Measurements from ENCODE around the gene ANAPC16.

DNA sequence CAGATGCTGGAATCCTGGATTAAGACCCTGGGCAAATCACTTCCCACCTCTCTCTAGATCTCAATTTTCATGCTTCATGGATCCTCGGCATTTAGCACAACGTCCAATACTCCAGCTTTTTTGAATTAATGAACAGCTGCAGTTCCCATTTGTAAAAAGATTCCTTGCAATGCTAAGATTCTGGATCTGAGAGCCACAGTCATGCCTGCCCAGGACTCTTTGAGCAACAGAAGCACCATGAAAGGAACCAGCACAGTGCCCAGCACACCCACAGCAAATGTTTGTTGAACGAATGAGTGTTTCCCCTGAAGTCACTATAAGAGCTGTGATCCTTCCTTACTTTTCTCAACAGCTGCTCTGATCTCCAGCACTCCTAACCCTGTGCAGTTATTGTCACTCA lies 37.2 kb downstream of the ANAPC16 start:
- TF ChIP-seq, protein P1, sequence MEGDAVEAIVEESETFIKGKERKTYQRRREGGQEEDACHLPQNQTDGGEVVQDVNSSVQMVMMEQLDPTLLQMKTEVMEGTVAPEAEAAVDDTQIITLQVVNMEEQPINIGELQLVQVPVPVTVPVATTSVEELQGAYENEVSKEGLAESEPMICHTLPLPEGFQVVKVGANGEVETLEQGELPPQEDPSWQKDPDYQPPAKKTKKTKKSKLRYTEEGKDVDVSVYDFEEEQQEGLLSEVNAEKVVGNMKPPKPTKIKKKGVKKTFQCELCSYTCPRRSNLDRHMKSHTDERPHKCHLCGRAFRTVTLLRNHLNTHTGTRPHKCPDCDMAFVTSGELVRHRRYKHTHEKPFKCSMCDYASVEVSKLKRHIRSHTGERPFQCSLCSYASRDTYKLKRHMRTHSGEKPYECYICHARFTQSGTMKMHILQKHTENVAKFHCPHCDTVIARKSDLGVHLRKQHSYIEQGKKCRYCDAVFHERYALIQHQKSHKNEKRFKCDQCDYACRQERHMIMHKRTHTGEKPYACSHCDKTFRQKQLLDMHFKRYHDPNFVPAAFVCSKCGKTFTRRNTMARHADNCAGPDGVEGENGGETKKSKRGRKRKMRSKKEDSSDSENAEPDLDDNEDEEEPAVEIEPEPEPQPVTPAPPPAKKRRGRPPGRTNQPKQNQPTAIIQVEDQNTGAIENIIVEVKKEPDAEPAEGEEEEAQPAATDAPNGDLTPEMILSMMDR (conservative IDR thresholded peaks at IDR 0.05; ENCODE audit: low read depth in 2 of 2), result no peak
- TF ChIP-seq EZH2 (IDR thresholded peaks at IDR 0.05; ENCODE audit: low read depth, unreplicated experiment) (no peak), POLR2AphosphoS5 (IDR thresholded peaks at IDR 0.05; ENCODE audit: low read depth) (no peak), STAT1 (IDR thresholded peaks at IDR 0.05; ENCODE audit: unreplicated experiment) (no peak), JUNB (IDR thresholded peaks at IDR 0.05; ENCODE audit: unreplicated experiment) (no peak), ZNF114 (CRISPR knock-in tag; IDR thresholded peaks at IDR 0.05) (no peak), CREB1 (CRISPR knock-in tag; IDR thresholded peaks at IDR 0.05; ENCODE audit: low read depth) (no peak), EZH2phosphoT487 (IDR thresholded peaks at IDR 0.05; ENCODE audit: unreplicated experiment) (no peak), ZNF331 (CRISPR knock-in tag; IDR thresholded peaks at IDR 0.05; ENCODE audit: low read depth) (no peak)
- TF ChIP-seq, protein P2, sequence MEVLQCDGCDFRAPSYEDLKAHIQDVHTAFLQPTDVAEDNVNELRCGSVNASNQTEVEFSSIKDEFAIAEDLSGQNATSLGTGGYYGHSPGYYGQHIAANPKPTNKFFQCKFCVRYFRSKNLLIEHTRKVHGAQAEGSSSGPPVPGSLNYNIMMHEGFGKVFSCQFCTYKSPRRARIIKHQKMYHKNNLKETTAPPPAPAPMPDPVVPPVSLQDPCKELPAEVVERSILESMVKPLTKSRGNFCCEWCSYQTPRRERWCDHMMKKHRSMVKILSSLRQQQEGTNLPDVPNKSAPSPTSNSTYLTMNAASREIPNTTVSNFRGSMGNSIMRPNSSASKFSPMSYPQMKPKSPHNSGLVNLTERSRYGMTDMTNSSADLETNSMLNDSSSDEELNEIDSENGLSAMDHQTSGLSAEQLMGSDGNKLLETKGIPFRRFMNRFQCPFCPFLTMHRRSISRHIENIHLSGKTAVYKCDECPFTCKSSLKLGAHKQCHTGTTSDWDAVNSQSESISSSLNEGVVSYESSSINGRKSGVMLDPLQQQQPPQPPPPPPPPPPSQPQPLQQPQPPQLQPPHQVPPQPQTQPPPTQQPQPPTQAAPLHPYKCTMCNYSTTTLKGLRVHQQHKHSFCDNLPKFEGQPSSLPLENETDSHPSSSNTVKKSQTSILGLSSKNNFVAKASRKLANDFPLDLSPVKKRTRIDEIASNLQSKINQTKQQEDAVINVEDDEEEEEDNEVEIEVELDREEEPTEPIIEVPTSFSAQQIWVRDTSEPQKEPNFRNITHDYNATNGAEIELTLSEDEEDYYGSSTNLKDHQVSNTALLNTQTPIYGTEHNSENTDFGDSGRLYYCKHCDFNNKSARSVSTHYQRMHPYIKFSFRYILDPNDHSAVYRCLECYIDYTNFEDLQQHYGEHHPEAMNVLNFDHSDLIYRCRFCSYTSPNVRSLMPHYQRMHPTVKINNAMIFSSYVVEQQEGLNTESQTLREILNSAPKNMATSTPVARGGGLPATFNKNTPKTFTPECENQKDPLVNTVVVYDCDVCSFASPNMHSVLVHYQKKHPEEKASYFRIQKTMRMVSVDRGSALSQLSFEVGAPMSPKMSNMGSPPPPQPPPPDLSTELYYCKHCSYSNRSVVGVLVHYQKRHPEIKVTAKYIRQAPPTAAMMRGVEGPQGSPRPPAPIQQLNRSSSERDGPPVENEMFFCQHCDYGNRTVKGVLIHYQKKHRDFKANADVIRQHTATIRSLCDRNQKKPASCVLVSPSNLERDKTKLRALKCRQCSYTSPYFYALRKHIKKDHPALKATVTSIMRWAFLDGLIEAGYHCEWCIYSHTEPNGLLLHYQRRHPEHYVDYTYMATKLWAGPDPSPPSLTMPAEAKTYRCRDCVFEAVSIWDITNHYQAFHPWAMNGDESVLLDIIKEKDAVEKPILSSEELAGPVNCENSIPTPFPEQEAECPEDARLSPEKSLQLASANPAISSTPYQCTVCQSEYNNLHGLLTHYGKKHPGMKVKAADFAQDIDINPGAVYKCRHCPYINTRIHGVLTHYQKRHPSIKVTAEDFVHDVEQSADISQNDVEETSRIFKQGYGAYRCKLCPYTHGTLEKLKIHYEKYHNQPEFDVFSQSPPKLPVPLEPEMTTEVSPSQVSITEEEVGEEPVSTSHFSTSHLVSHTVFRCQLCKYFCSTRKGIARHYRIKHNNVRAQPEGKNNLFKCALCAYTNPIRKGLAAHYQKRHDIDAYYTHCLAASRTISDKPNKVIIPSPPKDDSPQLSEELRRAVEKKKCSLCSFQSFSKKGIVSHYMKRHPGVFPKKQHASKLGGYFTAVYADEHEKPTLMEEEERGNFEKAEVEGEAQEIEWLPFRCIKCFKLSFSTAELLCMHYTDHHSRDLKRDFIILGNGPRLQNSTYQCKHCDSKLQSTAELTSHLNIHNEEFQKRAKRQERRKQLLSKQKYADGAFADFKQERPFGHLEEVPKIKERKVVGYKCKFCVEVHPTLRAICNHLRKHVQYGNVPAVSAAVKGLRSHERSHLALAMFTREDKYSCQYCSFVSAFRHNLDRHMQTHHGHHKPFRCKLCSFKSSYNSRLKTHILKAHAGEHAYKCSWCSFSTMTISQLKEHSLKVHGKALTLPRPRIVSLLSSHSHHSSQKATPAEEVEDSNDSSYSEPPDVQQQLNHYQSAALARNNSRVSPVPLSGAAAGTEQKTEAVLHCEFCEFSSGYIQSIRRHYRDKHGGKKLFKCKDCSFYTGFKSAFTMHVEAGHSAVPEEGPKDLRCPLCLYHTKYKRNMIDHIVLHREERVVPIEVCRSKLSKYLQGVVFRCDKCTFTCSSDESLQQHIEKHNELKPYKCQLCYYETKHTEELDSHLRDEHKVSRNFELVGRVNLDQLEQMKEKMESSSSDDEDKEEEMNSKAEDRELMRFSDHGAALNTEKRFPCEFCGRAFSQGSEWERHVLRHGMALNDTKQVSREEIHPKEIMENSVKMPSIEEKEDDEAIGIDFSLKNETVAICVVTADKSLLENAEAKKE (CRISPR knock-in tag; IDR thresholded peaks at IDR 0.05), result no peak
- TF ChIP-seq, protein P3, sequence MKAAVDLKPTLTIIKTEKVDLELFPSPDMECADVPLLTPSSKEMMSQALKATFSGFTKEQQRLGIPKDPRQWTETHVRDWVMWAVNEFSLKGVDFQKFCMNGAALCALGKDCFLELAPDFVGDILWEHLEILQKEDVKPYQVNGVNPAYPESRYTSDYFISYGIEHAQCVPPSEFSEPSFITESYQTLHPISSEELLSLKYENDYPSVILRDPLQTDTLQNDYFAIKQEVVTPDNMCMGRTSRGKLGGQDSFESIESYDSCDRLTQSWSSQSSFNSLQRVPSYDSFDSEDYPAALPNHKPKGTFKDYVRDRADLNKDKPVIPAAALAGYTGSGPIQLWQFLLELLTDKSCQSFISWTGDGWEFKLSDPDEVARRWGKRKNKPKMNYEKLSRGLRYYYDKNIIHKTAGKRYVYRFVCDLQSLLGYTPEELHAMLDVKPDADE (IDR thresholded peaks at IDR 0.05), result no peak
- TF ChIP-seq, protein P4, sequence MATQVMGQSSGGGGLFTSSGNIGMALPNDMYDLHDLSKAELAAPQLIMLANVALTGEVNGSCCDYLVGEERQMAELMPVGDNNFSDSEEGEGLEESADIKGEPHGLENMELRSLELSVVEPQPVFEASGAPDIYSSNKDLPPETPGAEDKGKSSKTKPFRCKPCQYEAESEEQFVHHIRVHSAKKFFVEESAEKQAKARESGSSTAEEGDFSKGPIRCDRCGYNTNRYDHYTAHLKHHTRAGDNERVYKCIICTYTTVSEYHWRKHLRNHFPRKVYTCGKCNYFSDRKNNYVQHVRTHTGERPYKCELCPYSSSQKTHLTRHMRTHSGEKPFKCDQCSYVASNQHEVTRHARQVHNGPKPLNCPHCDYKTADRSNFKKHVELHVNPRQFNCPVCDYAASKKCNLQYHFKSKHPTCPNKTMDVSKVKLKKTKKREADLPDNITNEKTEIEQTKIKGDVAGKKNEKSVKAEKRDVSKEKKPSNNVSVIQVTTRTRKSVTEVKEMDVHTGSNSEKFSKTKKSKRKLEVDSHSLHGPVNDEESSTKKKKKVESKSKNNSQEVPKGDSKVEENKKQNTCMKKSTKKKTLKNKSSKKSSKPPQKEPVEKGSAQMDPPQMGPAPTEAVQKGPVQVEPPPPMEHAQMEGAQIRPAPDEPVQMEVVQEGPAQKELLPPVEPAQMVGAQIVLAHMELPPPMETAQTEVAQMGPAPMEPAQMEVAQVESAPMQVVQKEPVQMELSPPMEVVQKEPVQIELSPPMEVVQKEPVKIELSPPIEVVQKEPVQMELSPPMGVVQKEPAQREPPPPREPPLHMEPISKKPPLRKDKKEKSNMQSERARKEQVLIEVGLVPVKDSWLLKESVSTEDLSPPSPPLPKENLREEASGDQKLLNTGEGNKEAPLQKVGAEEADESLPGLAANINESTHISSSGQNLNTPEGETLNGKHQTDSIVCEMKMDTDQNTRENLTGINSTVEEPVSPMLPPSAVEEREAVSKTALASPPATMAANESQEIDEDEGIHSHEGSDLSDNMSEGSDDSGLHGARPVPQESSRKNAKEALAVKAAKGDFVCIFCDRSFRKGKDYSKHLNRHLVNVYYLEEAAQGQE (IDR thresholded peaks at IDR 0.05; ENCODE audit: unreplicated experiment), result no peak

Data from GM23338 (cell line).